ENCODE results near the gene SMARCE1. TPM values are rescaled to one million over a fixed set of nuclear protein-coding genes. Genes with fewer than 3 reads are reported as not detected.

SMARCE1 gene
- total and polyA plus RNA-seq, 9 of the 15 experiments (the other 6 are each of a cell fraction or from before 2014, with no cell fraction given), result 64.1 to 142 (median 114) TPM

DNA sequence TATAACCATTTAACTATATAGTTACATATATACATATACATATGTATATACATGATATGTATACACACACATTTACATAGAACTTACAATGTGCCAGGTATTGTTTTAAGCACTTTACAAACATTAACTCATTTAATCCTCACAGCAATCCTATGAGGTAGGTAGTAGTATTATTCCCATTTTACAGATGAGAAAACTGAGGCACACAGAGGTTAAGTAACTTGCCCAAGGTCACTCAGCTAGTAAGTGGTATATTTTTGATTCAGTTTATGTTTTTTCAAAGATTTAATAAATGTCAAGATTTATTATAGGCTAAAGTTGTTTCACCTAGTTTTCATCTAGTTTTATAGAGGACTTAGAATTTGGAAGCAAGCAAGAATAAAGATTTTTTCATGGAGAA lies 10.8 kb upstream of the SMARCE1 start (continued):
- TF ChIP-seq NEUROD1 (IDR thresholded peaks at IDR 0.05; ENCODE audit: borderline replicate concordance, low read depth, low read length, partially characterized antibody), result no peak
- no peak for TF ChIP-seq GATAD2B (IDR thresholded peaks at IDR 0.05; ENCODE audit: borderline replicate concordance)
- no peak for TF ChIP-seq BRF1 (IDR thresholded peaks at IDR 0.05; ENCODE audit: borderline replicate concordance, extremely low read depth, insufficient read length)
- no peak for TF ChIP-seq XRCC5 (IDR thresholded peaks at IDR 0.05; ENCODE audit: low read depth, low read length)
- no peak for TF ChIP-seq CREB1 (IDR thresholded peaks at IDR 0.05)
- no peak for TF ChIP-seq CREB1 (CRISPR knock-in tag; IDR thresholded peaks at IDR 0.05)
- no peak for TF ChIP-seq MAFF (IDR thresholded peaks at IDR 0.05; ENCODE audit: low read length)
- peak in 1 of 2 experiments; percentile 53; a peak in 2 of 4 replicates for TF ChIP-seq RCOR1 (IDR thresholded peaks at IDR 0.05; ENCODE audit: borderline replicate concordance in 1 of 2, low read depth in 2 of 2, low read length in 2 of 2)
- TF ChIP-seq ZNF143 (CRISPR knock-in tag; IDR thresholded peaks at IDR 0.05), result no peak
- TF ChIP-seq, protein P1, sequence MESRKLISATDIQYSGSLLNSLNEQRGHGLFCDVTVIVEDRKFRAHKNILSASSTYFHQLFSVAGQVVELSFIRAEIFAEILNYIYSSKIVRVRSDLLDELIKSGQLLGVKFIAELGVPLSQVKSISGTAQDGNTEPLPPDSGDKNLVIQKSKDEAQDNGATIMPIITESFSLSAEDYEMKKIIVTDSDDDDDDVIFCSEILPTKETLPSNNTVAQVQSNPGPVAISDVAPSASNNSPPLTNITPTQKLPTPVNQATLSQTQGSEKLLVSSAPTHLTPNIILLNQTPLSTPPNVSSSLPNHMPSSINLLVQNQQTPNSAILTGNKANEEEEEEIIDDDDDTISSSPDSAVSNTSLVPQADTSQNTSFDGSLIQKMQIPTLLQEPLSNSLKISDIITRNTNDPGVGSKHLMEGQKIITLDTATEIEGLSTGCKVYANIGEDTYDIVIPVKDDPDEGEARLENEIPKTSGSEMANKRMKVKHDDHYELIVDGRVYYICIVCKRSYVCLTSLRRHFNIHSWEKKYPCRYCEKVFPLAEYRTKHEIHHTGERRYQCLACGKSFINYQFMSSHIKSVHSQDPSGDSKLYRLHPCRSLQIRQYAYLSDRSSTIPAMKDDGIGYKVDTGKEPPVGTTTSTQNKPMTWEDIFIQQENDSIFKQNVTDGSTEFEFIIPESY (CRISPR knock-in tag; IDR thresholded peaks at IDR 0.05), result no peak
- TF ChIP-seq, protein P2, sequence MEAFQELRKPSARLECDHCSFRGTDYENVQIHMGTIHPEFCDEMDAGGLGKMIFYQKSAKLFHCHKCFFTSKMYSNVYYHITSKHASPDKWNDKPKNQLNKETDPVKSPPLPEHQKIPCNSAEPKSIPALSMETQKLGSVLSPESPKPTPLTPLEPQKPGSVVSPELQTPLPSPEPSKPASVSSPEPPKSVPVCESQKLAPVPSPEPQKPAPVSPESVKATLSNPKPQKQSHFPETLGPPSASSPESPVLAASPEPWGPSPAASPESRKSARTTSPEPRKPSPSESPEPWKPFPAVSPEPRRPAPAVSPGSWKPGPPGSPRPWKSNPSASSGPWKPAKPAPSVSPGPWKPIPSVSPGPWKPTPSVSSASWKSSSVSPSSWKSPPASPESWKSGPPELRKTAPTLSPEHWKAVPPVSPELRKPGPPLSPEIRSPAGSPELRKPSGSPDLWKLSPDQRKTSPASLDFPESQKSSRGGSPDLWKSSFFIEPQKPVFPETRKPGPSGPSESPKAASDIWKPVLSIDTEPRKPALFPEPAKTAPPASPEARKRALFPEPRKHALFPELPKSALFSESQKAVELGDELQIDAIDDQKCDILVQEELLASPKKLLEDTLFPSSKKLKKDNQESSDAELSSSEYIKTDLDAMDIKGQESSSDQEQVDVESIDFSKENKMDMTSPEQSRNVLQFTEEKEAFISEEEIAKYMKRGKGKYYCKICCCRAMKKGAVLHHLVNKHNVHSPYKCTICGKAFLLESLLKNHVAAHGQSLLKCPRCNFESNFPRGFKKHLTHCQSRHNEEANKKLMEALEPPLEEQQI (IDR thresholded peaks at IDR 0.05), result no peak
- TF ChIP-seq KLF10 (CRISPR knock-in tag; IDR thresholded peaks at IDR 0.05), result no peak
- no peak for TF ChIP-seq SAFB2 (IDR thresholded peaks at IDR 0.05; ENCODE audit: borderline replicate concordance, low read depth, low read length, severe bottlenecking)
- TF ChIP-seq NFIX (CRISPR knock-in tag; IDR thresholded peaks at IDR 0.05; ENCODE audit: low read depth), result no peak
- no peak for TF ChIP-seq ZNF717 (CRISPR knock-in tag; IDR thresholded peaks at IDR 0.05)
- TF ChIP-seq, protein P3, sequence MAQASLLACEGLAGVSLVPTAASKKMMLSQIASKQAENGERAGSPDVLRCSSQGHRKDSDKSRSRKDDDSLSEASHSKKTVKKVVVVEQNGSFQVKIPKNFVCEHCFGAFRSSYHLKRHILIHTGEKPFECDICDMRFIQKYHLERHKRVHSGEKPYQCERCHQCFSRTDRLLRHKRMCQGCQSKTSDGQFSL (CRISPR knock-in tag; IDR thresholded peaks at IDR 0.05), result no peak
- TF ChIP-seq, protein P3 (tag; IDR thresholded peaks at IDR 0.05), result no peak
- no peak for TF ChIP-seq ZFP1 (CRISPR knock-in tag; IDR thresholded peaks at IDR 0.05)
- TF ChIP-seq GTF2E2 (tag; IDR thresholded peaks at IDR 0.05), result no peak
- TF ChIP-seq ZNF224 (CRISPR knock-in tag; IDR thresholded peaks at IDR 0.05), result no peak
- TF ChIP-seq ZBED1 (IDR thresholded peaks at IDR 0.05), result no peak
- no peak for TF ChIP-seq SMAD1 (IDR thresholded peaks at IDR 0.05; ENCODE audit: low read depth, low read length, partially characterized antibody)
- TF ChIP-seq TAF1 (IDR thresholded peaks at IDR 0.05; ENCODE audit: control insufficient read depth, extremely low read depth, insufficient read depth, low read length, severe bottlenecking), result no peak
- TF ChIP-seq XRCC3 (IDR thresholded peaks at IDR 0.05), result no peak
- TF ChIP-seq ETS2 (tag; IDR thresholded peaks at IDR 0.05; ENCODE audit: borderline replicate concordance, poor library complexity, severe bottlenecking), result no peak
- peak; percentile 85 for TF ChIP-seq BCOR (IDR thresholded peaks at IDR 0.05)
- TF ChIP-seq ZNF431 (CRISPR knock-in tag; IDR thresholded peaks at IDR 0.05), result no peak
- TF ChIP-seq NR1H2 (CRISPR knock-in tag; IDR thresholded peaks at IDR 0.05), result no peak
